Thoracic aorta (tissue), 2 donors: Measurements from ENCODE around the gene LCP1. TPM values are rescaled to one million over a fixed set of nuclear protein-coding genes. Genes with fewer than 3 reads are reported as not detected.

Source experiments
- ATAC-seq: fragments of 150-250 bp; one replicate; pipeline ENCODE4 v1.8.0; 2017; ENCODE audit warnings: low read depth; ENCODE audit not compliant: insufficient number of reproducible peaks, low FRiP score
- DNase-seq: peaks from one replicate; pipeline ENCODE4 v3.0.0-alpha.2; 2020; ENCODE audit warnings: low spot score
- H3K27ac ChIP-seq, 2 donors: fragments of 200-600 bp; sonication (generic); 1 replicate in 1 of 2; 2 replicates in 1 of 2; pipeline ENCODE4 v1.5.1; 2016; ENCODE audit warnings: mild to moderate bottlenecking in 2 of 2, moderate library complexity in 2 of 2
- H3K27me3 ChIP-seq: fragments of 200-600 bp; sonication (generic); replicated peaks from 2 replicates; pipeline ENCODE4 v1.6.0; 2016; ENCODE audit warnings: mild to moderate bottlenecking; ENCODE audit not compliant: insufficient read depth
- H3K36me3 ChIP-seq: fragments of 200-600 bp; sonication (generic); one replicate; pipeline ENCODE4 v1.5.1; 2016
- H3K4me1 ChIP-seq, 2 donors: fragments of 200-600 bp; sonication (generic); 1 replicate in 1 of 2; 2 replicates in 1 of 2; pipeline versions ENCODE4 v1.5.1 to v1.6.0; 2016; ENCODE audit warnings: low read depth in 2 of 2, mild to moderate bottlenecking in 1 of 2; ENCODE audit not compliant: control insufficient read depth in 1 of 2
- H3K4me3 ChIP-seq: fragments of 200-600 bp; sonication (generic); 2 replicates; pipeline ENCODE4 v1.5.1; 2016; ENCODE audit warnings: mild to moderate bottlenecking
- H3K9me3 ChIP-seq: fragments of 200-600 bp; sonication (generic); 2 replicates; pipeline ENCODE4 v1.5.1; 2016
- CTCF ChIP-seq: fragments of 200-600 bp; sonication (generic); IDR thresholded peaks from one replicate; pipeline ENCODE4 v1.5.1; 2019; ENCODE audit warnings: antibody characterized with exemption
- total RNA-seq, 2 donors: library from RNA; depleted of rRNA; stranded (reverse); fragments of >200 nt; gene quantifications; one replicate each; pipeline versions ENCODE4 v1.1.0 to v1.2.3, GENCODE V29; 2016

The LCP1 gene
- total RNA-seq, 2 donors from 2014 or later: 61.7 to 66.3 TPM

DNA sequence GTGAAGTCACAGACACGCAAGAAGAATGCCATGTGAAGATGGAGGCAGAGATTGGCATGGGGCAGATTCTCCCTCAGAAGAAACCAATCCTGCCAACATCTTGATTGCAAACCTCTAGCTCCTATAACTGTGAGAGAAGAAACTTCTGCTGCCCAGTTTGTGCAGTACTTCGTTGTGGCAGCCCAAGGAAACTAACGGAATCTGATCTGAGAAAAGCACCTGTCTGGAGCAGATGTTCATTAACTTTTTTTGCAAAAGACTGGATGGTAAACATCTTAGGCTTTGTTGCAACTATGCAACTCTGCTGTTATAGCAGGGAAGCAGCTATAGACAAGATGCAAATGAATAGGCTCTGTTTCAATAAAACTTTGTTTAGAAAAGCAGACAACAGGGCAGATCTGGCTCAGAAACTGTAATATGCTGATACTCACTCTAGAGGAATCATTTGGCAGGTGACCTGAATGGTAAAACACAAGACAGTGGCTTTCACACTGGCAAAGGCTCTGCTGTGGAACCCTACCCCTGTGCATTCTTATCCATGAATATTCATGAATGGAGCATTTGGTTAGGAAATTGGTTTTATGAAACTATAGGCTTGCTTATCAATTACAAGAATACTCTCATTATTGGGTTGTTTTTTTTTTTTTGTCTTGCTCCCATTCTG is 51.9 kb downstream of the LCP1 start:
- no peaks in the 10 kb centered on the region for H3K36me3 ChIP-seq
- no peaks in the 10 kb centered on the region for H3K27me3 ChIP-seq
- no peak for TF ChIP-seq CTCF
- ATAC-seq: no peak
- H3K4me3 ChIP-seq: no peak overlapping the region
- no peaks in the 10 kb centered on the region for H3K9me3 ChIP-seq
- no peaks in the 10 kb centered on the region for H3K4me1 ChIP-seq
- DNase-seq: no peak
- no peak overlapping the region for H3K27ac ChIP-seq

DNA sequence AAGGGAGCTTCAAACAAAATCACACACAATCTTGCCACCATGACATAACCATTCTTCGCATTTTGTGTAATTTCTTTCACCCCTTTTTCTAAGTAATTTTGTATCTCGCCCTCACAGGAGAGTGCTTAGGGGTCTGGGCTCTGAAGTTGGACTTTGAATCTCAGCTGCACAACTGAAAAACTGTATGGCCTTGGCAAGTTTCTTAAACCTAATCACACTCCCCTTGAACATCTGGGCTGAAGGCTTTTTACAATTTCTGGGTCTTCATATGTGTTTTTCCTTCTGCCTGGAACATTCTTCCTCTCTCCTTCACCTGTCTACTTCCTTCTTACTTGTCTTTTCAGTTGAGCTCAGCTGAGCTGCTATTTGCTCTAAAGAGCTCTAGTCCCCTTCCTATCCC is 52.9 kb downstream of the LCP1 start:
- no peak for TF ChIP-seq CTCF
- DNase-seq: no peak
- no peak for ATAC-seq

GRCh38 chr13:46127358-46128023 is 54.5 kb downstream of the LCP1 start:
- H3K4me3 ChIP-seq: no peak overlapping the region
- DNase-seq (no peak), ATAC-seq (no peak)
- H3K36me3 ChIP-seq: no peaks in the 10 kb centered on the region
- no peaks in the 10 kb centered on the region for H3K27me3 ChIP-seq
- no peak overlapping the region for H3K27ac ChIP-seq
- no peaks in the 10 kb centered on the region for H3K4me1 ChIP-seq
- no peak for TF ChIP-seq CTCF
- no peaks in the 10 kb centered on the region for H3K9me3 ChIP-seq

More for the DNA sequence above, 52.9 kb downstream of the LCP1 start:
- no peak overlapping the region for H3K27ac ChIP-seq
- H3K4me3 ChIP-seq: no peak overlapping the region
- no peaks in the 10 kb centered on the region for H3K27me3 ChIP-seq
- no peaks in the 10 kb centered on the region for H3K9me3 ChIP-seq
- no peaks in the 10 kb centered on the region for H3K36me3 ChIP-seq
- H3K4me1 ChIP-seq: no peaks in the 10 kb centered on the region

DNA sequence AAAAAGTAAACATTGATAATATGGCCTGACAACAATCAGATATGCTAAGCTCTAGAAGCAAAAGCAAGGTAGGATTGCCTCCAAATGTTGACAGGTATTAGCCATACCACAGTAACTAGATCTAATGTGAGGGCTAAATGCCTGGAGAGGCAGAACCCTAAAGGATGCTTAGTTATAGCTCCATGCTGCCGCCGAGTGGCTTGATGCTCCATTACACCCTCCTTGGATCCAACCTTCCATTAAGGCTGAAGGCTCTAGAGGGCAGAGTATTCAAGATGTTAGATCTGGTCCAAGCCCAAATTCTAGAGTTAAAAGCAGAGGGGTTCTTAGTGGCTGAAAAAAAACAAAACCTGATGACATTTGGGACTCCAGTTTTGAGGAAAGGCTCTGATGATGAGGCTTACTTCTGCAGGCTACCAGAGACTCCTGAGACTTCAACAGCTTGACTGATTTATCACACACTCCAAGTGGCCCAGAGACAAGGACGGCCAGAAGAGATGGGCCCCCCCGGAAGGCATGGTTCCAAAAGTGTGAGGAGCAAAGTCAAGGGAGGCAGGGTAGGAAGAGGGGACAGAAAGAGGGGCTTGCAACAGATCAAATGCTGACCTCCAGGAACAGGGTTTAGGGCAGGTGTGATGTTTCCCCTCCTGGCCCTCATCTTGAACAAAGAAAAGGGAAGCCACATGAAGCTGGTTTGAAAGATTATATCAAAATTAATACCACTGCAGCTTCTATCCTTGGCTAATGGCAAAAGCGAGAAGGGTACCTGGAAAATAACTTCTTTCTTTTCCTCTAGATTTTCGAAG is 55.2 kb downstream of the LCP1 start:
- Histone ChIP-seq H3K27ac (no peak overlapping the region), H3K4me1 (no peaks in the 10 kb centered on the region), H3K27me3 (no peaks in the 10 kb centered on the region), H3K4me3 (no peak overlapping the region), H3K9me3 (no peaks in the 10 kb centered on the region), H3K36me3 (no peaks in the 10 kb centered on the region)
- peak; percentile 26 for TF ChIP-seq CTCF
- ATAC-seq (peak; percentile 63), DNase-seq (no peak)

GRCh38 chr13:46126056-46126455 is 55.9 kb downstream of the LCP1 start:
- H3K9me3 ChIP-seq: no peaks in the 10 kb centered on the region
- H3K4me1 ChIP-seq: no peaks in the 10 kb centered on the region
- DNase-seq (no peak), ATAC-seq (no peak)
- TF ChIP-seq CTCF: no peak
- no peak overlapping the region for H3K4me3 ChIP-seq
- no peaks in the 10 kb centered on the region for H3K36me3 ChIP-seq
- H3K27me3 ChIP-seq: no peaks in the 10 kb centered on the region
- H3K27ac ChIP-seq: no peak overlapping the region
